Left ventricle myocardium superior (tissue), 1 donor: Measurements from ENCODE around the gene SAMD11. TPM values are rescaled to one million over a fixed set of nuclear protein-coding genes. Genes with fewer than 3 reads are reported as not detected.

ENCODE experiments used
- ATAC-seq: fragments of 200-7000 bp; cut with Tn5 transposase; one replicate; pipeline ENCODE4 v1.9.1; 2020; ENCODE audit warnings: mild to moderate bottlenecking, moderate library complexity
- DNase-seq: peaks from one replicate; pipeline ENCODE4 v3.0.0-alpha.2; 2020
- intact Hi-C: fragments of 100-400 bp; cut with micrococcal nuclease; formaldehyde crosslinking; loops from one replicate; pipeline ENCODE4 v1.11.0; 2022
- total RNA-seq: library from RNA; stranded (reverse); fragmentation: NEBNext Ultra II Directional; extraction: Animal tissue kit (Norgen Biotek cat#: 25700); gene quantifications from one replicate; pipeline ENCODE4 v1.2.1, GENCODE V29; 2021
- donor health status: DM: no; HTN: yes; CAD: no; lungs with severe emphysema.

The SAMD11 gene
- total RNA-seq, 1 donor from 2014 or later: 2.1 TPM

DNA sequence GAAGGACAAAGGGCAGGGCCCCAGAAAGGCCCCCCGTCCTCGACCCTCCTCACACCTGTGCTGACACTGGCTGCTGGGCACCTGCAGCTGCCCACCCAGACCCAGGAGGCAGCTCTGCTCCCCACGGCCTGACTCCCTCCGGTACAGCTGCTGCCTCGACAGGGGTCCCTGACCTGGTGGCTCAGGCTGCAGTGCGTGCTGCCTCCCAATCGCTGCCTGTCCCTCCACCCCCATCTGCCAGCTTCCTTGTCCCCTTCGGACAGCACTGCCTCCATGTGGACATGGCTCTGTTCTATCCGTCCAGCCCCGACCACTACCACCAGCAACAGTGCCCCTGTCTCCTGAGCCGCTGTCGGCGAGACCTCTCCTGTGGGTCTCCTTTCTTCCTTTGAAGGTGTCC, 31.2 kb downstream of the SAMD11 start:
- intact Hi-C loops: no loop called here
- no peak for ATAC-seq
- DNase-seq: no peak

- intact Hi-C loops: no loop called here
- ATAC-seq (no peak), DNase-seq (no peak)
Observed at GRCh38 chr1:955474-955873, 31.8 kb downstream of the SAMD11 start.

- DNase-seq (no peak), ATAC-seq (no peak)
- intact Hi-C loops: no loop called here
Observed at GRCh38 chr1:956636-957035, 32.9 kb downstream of the SAMD11 start.

GRCh38 chr1:958823-959730, 35.4 kb downstream of the SAMD11 start, which contains the start of gene NOC2L:
Gene NOC2L, minus strand, starts transcription at chr1:959256. Its CDS starts 16 bp downstream, at chr1:959240.
- DNase-seq (peak; percentile 96), ATAC-seq (peak; percentile 94)
- intact Hi-C loops: no loop called here

GRCh38 chr1:959731-960362, 36.1 kb downstream of the SAMD11 start:
- ATAC-seq (peak; percentile 15), DNase-seq (no peak)
- intact Hi-C loops: no loop called here

DNA sequence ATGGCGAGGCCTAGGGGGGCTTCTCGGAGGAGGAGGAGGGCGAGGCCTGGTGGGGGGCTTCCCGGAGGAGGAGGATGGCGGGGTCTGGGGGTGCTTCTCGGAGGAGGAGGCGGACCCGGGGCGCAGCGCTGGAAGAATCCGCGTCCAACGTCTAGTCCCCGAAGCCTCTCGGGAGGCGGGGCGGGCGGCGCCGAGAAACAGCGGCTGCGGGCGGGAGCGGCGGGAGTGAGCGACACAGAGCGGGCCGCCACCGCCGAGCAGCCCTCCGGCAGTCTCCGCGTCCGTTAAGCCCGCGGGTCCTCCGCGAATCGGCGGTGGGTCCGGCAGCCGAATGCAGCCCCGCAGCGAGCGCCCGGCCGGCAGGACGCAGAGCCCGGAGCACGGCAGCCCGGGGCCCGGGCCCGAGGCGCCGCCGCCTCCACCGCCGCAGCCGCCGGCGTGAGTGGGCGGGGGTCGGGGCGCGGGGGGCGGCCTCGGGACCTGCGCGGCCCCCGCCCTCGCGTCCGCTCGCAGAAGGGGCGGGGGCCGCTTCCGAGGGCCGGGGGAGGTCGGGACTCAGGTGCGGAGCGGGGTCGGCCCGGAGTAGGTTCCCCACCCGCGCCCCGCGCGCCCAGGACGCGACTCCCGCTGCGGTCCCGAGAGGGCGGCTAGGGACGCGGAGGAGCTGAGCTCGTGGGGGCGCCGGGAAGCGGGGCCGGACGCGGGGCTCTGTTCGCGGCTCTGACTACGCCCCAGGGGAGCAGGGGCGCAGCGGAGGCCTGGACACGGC, 36.8 kb downstream of the SAMD11 start, which contains the start of gene KLHL17:
Gene KLHL17, plus strand, starts transcription at position 222 of the 769 bp plus-strand sequence. Its CDS starts 110 bp downstream, at position 332.
- DNase-seq (peak; percentile 89), ATAC-seq (peak; percentile 70)
- intact Hi-C loops: no loop called here

DNA sequence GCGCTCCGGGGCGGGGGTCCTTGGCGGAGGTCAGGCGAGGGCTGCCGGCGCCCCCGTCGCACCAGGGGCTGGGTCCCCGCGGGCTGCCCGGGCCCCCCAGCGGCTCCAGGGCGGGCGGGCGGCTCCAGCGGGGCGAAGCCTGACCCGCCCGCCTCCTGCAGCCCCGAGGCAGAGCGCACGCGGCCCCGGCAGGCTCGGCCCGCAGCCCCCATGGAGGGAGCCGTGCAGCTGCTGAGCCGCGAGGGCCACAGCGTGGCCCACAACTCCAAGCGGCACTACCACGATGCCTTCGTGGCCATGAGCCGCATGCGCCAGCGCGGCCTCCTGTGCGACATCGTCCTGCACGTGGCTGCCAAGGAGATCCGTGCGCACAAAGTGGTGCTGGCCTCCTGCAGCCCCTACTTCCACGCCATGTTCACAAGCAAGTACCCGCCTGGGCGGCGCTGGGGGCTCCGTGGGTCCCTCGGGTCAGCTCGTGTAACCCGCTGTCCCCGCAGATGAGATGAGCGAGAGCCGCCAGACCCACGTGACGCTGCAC, 37.5 kb downstream of the SAMD11 start:
- DNase-seq (no peak), ATAC-seq (no peak)
- intact Hi-C loops: no loop called here

DNA sequence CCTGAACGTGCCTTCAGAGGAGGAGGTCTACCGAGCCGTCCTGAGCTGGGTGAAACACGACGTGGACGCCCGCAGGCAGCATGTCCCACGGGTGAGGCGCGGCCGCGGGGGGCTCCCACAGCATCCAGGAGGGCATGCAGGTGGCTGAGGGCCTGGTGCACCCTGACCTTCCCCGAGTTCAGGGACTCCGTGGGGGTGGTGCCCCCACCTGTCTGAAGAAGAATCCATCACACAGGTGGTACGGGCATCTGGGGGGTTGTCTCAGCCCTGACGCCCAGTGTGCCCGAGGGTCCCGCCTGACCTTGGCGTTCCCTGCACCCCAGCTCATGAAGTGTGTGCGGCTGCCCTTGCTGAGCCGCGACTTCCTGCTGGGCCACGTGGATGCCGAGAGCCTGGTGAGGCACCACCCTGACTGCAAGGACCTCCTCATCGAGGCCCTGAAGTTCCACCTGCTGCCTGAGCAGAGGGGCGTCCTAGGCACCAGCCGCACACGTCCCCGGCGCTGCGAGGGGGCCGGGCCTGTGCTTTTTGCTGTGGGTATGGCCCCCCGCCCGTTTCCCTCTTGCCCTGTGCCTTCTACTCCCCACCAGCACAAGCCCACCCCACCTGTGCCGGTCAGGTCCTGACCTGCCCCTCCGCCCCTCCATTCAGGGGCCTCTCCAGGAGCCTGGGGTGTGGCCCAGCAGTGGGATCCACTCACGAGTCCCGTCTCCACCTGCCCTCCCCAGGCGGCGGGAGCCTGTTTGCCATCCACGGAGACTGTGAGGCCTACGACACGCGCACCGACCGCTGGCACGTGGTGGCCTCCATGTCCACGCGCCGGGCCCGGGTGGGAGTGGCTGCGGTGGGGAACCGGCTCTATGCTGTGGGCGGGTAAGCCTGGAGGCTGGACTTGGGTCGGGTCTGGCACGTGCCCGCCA, 38.9 kb downstream of the SAMD11 start:
- DNase-seq: no peak
- intact Hi-C loops: no loop called here
- no peak for ATAC-seq

- ATAC-seq (no peak), DNase-seq (no peak)
- intact Hi-C loops: no loop called here
Observed at GRCh38 chr1:963301-963651, 39.6 kb downstream of the SAMD11 start.

DNA sequence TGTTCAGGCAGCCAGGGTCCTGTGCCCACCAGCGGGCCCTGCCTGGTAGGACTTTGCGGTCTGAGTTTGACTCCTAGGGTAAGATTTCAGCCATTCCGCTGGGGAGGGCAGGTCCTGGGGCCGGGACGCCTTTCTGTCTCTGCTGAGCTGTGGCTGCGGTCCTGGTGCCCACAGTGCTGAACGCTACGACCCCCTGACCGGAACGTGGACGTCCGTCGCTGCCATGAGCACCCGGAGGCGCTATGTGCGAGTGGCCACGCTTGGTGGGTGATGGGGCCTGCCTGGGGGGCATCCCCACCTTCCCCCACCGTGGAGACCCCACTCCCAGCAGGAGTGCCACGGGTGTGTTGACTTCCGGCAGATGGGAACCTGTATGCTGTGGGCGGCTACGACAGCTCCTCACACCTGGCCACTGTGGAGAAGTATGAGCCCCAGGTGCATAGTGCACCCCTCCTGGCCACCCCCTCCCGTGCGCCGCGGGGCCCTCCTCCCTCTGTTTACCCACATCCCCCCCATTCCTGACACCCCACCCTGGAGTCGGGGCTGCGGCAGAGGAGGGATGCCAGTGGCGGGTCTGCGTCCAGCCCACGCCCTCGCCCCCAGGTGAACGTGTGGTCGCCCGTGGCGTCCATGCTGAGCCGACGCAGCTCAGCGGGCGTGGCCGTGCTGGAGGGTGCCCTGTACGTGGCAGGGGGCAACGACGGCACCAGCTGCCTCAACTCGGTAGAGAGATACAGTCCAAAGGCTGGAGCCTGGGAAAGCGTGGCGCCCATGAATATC, 40.2 kb downstream of the SAMD11 start:
- intact Hi-C loops: no loop called here
- no peak for ATAC-seq
- DNase-seq: no peak

GRCh38 chr1:964691-965525, 41.2 kb downstream of the SAMD11 start:
- peak; percentile 31 for DNase-seq
- intact Hi-C loops: no loop called here
- no peak for ATAC-seq

- no peak for ATAC-seq
- intact Hi-C loops: no loop called here
- DNase-seq: peak; percentile 37
Observed at GRCh38 chr1:965526-966134, 41.9 kb downstream of the SAMD11 start.

DNA sequence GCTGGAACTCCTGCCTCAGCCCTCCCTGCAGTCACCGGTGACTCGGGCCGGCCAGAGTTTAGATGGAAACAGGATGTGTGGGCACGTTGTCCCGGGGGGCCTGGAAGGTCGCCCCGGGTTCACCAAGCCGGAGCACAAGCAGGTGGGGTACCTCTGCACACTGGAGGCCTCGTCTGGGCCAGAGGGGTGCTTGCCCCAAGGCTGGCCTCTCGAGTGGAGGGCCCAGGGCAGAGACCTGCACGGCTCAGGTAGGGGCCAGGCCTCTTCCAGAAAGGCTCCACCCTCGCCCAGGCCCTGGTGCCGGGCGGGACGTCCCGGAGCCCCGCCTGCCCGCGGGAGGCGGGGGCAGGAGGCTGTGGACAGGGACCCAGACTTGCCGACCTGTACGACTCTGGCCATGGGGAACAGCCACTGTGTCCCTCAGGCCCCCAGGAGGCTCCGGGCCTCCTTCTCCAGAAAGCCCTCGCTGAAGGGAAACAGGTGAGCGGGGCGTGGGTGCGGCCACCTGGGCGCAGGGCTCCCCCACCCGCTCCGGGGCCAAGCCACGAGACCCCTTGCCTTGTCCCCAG, 42.5 kb downstream of the SAMD11 start, which contains the start of gene PLEKHN1:
Gene PLEKHN1, plus strand, starts transcription at position 348 of the 569 bp plus-strand sequence. Its CDS starts 50 bp downstream, at position 398.
- intact Hi-C loops: no loop called here
- peak; percentile 30 for DNase-seq
- peak; percentile 32 for ATAC-seq

- intact Hi-C loops: no loop called here
- peak; percentile 69 for ATAC-seq
- DNase-seq: peak; percentile 82
Observed at GRCh38 chr1:966704-967300, 43.1 kb downstream of the SAMD11 start.

DNA sequence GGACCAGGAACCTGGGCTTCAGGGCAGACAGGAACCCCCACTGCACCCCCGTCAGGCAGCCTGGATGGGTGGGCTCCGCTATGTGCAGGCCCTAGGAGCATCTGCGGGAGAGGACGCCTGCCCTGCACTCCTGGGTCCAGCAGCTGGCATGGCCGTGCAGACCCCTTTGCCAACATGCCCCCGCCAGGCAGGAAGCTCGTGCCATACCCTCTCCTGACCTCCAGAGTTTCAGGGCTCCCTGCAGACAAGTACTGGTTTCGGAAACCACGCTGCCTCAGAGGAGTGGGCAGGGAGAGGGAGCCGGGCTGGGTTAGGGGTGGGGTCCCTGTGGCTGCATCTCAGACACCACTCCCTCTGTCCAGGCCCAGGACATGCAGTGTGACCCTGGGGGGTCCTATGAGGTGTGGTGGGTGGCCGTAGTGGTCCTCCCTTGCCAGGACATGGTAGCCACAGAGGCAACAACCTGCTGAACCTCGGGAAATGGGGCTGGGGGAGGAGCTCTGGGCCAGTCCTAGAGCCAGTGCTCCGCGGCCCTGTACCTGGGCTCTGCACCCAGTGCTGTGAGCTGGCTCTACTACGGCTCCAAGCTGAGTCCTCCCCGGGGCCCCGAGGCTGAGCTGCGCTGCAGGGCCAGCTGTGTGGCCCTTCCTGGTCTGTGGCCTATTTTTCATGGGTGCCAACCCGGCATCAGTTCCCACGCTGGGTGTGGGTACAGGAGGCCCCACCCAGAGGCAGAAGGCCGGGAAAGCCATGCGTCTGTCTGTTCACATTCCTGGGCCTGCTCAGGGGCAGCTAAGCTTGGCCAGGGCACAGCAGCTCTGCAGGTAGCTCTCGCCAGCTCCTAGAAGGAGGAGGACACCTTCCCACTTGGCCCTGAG, 44.0 kb downstream of the SAMD11 start:
- no peak for DNase-seq
- intact Hi-C loops: no loop called here
- no peak for ATAC-seq
